Measurements from ENCODE around the gene TPX2. TPM values are rescaled to one million over a fixed set of nuclear protein-coding genes. Genes with fewer than 3 reads are reported as not detected.
A peak's percentile ranks its signal among the peaks of the same experiment; 100 is the strongest.
"Not testable (repeated sequence)": the region's sequence is repeated elsewhere in the genome, so short reads cannot be mapped to it uniquely, and the experiment has no call there.

The TPX2 gene
- total RNA-seq, 2 donors from 2014 or later, result 0.73 to 2.0 TPM

GRCh38 chr20:31822421-31823330 is 83.6 kb downstream of the TPX2 start:
- peak; percentile 84 to 86 for ATAC-seq
- DNase-seq, result peak; percentile 80
- intact Hi-C loops (cut with DNase I), result loop anchor here (5.0 to 10.0 kb wide), 3 partner anchors 210 to 270 kb away; no protein-coding TSS in a partner anchor

- intact Hi-C loops (cut with DNase I), result loop anchor here (5.0 to 10.0 kb wide), 3 partner anchors 209 to 269 kb away; no protein-coding TSS in a partner anchor
- ATAC-seq (no peak), DNase-seq (no peak)
Observed at GRCh38 chr20:31823360-31824124, 84.5 kb downstream of the TPX2 start.

DNA sequence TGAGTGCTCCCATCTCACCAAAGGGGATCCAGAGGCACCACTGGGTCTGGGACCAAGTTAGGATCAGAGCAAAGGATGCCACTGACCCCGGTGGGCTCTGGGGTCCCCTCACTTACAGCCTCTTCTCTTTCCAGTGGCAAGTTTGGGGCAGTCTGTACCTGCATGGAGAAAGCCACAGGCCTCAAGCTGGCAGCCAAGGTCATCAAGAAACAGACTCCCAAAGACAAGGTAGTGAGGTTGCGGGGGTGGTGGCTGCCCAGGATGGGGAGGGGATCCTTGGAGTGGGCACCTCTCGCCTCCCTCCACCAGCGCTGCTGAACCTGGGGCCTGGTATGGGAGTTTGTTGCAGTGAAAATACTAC is 85.0 kb downstream of the TPX2 start:
- ATAC-seq, result no peak
- intact Hi-C loops (cut with DNase I), result loop anchor here (5.0 to 10.0 kb wide), 3 partner anchors 208 to 268 kb away; no protein-coding TSS in a partner anchor
- DNase-seq, result no peak

DNA sequence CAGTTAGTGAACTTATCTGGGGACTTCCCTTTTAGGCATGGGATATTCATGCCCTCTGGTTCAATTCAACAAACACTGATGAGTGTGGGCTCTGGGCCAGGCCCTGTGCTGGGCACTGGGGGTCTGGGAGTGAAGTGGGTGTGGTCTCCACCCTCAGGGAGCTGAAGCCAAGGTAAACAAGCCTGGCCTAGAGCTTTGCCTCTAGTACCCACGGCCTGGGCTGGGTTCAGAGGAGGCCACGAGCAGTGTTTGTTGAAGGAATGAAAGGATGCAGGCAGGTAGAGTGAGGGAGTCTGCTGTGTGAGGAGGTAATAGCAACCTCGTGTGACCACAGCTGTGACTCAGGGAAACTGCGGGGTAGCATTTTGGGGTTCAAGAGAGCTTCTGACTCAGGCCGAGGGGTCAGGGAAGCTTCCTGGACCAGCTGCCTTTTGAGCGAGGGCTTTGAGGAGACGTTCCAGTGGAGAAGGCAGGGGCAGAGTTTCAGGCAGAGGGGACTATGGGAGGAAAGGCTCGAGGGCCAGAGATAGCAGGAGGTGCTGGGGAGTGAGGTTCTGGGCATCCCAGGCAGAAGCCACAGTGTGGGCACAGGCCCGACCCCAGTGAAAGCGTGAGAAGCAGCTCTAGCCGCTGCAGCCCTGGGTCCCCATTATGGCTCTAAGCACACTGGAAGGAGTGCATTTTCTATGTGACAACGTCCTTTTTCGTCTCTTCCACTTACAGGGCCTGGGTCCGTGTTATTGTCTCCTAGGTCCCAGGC is 85.6 kb downstream of the TPX2 start:
- intact Hi-C loops (cut with DNase I), result loop anchor here (5.0 to 10.0 kb wide), 3 partner anchors 208 to 268 kb away; no protein-coding TSS in a partner anchor
- ATAC-seq (no peak), DNase-seq (no peak)

DNA sequence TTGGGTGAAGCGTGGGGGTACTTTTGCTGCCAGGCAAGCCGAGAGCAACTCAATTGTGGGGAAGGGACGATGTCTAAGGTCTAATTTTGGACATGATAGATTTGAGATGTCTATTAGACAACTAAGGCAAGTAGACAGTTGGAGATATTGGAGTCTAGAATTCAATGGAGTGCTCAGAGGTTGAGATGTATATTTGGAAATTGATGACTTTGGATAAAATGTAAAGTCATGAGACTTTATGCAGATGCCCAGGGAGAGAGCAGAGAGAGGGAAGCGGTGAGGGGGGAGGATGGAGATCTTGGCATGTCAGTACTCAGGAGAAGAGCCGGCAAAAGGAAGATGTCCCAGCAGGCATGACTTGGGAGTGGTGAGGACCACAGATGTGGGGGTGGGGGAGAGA is 87.0 kb downstream of the TPX2 start:
- DNase-seq (no peak), ATAC-seq (no peak)
- intact Hi-C loops (cut with DNase I), result loop anchor here in 1 of 2 donors (10.0 kb wide), 1 partner anchor 209 kb away; no protein-coding TSS in a partner anchor

- no peak for DNase-seq
- ATAC-seq, result no peak
- intact Hi-C loops (cut with DNase I), result loop anchor here in 1 of 2 donors (10.0 kb wide), 1 partner anchor 208 kb away; no protein-coding TSS in a partner anchor
Observed at GRCh38 chr20:31827059-31827458, 88.0 kb downstream of the TPX2 start.

GRCh38 chr20:31828016-31828415 is 88.9 kb downstream of the TPX2 start:
- intact Hi-C loops (cut with DNase I), result loop anchor here in 1 of 2 donors (10.0 kb wide), 1 partner anchor 207 kb away; no protein-coding TSS in a partner anchor
- not testable (repeated sequence) for ATAC-seq, DNase-seq

DNA sequence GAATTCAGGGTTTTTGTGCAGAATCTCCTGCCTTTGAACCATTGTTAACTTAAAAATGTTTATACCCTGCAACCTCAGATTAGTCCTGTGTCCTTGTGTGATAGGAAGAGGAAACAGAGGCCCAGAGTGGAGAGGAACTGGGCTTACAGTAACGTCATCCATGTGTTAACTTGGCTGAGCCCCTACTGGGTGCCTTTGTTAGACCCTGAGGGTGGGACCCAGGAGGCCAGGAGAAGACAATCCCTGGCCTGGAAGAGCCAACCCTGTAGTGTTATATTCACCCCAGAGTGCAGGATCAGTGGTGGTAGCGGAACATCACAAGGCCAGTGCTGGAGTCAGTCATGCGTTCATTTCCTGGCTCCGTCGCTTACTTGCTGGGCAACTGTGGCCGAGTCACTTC is 90.6 kb downstream of the TPX2 start:
- DNase-seq (no peak), ATAC-seq (no peak)
- intact Hi-C loops (cut with DNase I), result loop anchor here (10.0 kb wide), 2 partner anchors 165 to 205 kb away; no protein-coding TSS in a partner anchor

DNA sequence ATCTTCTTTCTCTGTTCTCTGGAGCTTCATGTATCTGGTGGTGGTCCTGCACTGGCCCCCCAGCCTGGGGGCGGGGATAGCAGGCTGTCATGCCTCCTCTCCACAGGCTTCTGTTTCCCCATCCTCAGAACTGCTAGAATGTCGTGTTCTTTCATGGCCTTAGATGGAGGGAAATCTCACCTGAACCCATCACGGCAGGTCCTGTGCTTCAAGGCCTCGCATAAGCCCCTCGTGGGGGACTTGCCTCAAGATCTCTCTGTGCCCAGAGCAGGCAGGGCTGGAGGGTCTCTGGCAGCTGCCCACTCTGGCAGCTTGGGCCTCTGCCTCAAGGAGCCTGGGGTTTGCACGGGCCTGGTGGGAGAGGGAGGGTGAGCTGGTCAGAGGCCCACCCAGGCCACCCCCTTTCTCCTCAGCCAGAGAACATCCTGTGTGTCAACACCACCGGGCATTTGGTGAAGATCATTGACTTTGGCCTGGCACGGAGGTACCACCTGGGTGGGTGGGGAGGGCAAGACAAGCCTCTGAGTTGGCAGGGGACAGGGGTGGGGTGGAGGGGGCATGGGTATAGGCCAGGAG is 91.4 kb downstream of the TPX2 start:
- no peak for ATAC-seq
- intact Hi-C loops (cut with DNase I), result loop anchor here in 1 of 2 donors (10.0 kb wide), 1 partner anchor 166 kb away; no protein-coding TSS in a partner anchor
- no peak for DNase-seq

DNA sequence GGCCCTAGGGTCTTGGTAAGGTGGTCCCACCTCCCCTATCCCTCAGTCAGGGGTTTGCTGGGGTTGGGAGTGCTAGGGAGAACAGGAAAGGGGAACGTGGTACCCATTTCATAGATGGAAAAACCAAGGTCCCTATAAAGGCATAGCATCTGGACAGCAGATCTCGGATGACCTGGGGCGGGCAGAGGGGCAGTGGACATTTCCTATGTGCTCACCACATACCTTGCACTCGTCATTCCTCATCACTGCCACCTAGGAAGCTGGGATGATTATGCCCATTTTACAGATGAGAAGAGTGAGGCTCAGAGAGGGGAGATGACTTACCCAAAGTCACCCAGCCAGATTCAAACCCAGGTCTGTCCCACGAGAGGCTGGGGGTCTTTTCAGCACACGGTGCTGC is 92.1 kb downstream of the TPX2 start:
- DNase-seq, result no peak
- no peak for ATAC-seq
- intact Hi-C loops (cut with DNase I), result loop anchor here in 1 of 2 donors (10.0 kb wide), 1 partner anchor 166 kb away; no protein-coding TSS in a partner anchor

- ATAC-seq, result no peak
- DNase-seq, result no peak
- intact Hi-C loops (cut with DNase I), result loop anchor here in 1 of 2 donors (10.0 kb wide), 1 partner anchor 167 kb away; no protein-coding TSS in a partner anchor
Observed at GRCh38 chr20:31831771-31832306, 92.7 kb downstream of the TPX2 start.

DNA sequence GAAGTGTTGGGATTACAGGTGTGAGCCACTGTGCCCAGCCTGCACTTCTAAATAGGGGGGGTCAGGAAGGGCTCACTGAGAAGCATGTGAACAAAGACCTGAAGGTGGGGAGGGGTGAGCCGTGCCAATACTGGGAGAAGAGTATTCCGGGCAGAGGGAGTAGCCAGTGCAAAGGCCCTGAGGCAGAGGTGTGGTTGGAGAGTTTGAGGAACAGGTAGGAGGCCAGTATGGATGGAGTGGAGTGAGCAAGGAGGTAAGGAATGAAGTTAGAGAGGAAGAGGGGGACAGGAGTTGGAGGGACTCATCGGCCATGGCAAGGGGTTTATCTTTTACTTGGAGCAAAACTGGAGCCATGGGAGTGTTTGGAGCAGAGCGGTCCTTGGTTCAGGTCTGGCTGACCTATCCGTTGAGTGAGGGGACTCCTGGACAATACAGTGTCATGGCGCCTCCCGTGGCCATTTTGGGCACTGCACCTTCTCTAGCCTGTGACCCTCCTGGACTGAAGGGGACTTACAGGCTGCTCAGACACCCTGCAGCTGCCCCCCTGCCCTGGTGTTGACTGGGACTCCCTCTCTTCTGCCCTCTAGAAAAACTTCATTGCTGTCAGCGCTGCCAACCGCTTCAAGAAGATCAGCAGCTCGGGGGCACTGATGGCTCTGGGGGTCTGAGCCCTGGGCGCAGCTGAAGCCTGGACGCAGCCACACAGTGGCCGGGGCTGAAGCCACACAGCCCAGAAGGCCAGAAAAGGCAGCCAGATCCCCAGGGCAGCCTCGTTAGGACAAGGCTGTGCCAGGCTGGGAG is 94.2 kb downstream of the TPX2 start:
- intact Hi-C loops (cut with DNase I), result loop anchor here in 1 of 2 donors (10.0 kb wide), 1 partner anchor 169 kb away; no protein-coding TSS in a partner anchor
- peak; percentile 13 to 29 for ATAC-seq
- DNase-seq, result peak; percentile 68

DNA sequence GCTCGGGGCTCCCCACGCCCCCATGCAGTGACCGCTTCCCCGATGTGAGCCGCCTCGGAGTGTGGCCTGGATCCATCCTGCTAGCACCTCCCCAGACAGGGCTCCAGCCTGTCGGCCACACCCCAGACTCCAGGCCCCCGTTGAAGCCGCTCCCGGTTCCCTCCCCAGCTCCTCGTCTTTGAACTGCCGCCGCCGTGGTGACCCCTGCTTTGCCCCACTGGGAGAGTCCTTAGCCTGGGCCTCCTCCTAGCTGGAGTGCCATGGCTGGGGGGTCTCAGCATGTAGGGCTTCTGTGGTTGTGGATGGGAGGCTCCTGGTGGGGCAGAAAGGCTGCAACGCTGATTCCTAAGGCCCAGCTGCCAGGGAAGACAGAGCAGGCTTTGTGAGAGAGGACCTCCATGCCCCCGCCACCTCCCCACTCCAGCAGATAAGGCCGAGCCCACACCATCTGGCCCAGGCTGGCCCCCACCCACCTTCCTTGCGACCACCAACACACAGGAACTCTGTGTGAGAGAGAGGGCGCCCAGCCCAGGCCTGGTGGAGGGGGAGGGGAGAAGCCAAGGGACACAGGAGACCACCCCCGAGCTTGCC is 94.9 kb downstream of the TPX2 start:
- intact Hi-C loops (cut with DNase I), result loop anchor here in 1 of 2 donors (10.0 kb wide), 1 partner anchor 169 kb away; no protein-coding TSS in a partner anchor
- ATAC-seq (peak in 1 of 2 donors; percentile 15), DNase-seq (no peak)

GRCh38 chr20:31835554-31835953 is 96.5 kb downstream of the TPX2 start:
- intact Hi-C loops (cut with DNase I), result loop anchor here in 1 of 2 donors (10.0 kb wide), 1 partner anchor 171 kb away; no protein-coding TSS in a partner anchor
- ATAC-seq (no peak), DNase-seq (no peak)

GRCh38 chr20:31835977-31836852 is 97.1 kb downstream of the TPX2 start:
- intact Hi-C loops (cut with DNase I), result loop anchor here in 1 of 2 donors (10.0 kb wide), 1 partner anchor 171 kb away; no protein-coding TSS in a partner anchor
- peak; percentile 82 to 84 for ATAC-seq
- DNase-seq, result peak; percentile 92

Measured in left cardiac atrium (tissue), 4 donors.